Measurements from ENCODE around the gene LRP1B.
"Not testable (repeated sequence)": the region's sequence is repeated elsewhere in the genome, so short reads cannot be mapped to it uniquely, and the experiment has no call there.

Gene LRP1B

DNA sequence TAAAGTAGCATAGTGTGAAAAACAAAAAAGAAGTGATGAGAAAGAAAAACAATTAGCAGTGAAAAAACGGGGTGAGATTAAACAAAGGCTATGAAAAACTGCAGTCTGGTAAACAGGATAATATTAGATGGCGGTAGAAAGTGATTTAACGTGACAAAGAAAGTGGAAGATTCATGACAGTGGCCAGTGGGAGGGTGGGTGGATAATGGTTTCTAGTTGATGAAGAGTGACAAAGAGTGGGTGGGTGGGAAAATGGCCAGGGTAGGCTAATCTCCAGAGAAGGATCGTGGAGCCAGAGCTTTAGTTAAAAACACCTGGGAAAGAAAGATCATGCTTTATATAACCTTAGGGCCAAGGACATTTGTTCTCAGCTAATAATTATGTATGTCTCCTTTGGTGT lies 1667.8 kb downstream of the LRP1B start:
- no peak for DNase-seq

DNA sequence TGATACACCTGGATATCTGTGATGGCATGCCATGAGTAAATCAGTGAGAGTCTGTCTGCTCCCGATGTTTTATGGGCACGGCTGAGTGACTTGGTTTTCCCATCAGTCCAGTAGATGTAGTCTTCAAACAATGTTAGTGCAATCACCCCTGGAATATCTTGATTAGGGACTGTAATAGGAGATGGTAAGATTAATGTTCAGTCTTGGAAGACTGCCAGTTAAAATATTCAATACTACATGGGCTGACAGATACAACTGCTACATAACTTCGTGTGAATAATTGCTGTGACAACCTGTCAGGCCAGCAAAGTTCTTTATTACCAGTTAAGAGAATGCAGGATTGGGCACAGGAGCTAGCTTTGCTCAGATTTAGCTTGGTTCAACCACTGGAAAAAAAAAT lies 1673.3 kb downstream of the LRP1B start:
- DNase-seq, result no peak

DNA sequence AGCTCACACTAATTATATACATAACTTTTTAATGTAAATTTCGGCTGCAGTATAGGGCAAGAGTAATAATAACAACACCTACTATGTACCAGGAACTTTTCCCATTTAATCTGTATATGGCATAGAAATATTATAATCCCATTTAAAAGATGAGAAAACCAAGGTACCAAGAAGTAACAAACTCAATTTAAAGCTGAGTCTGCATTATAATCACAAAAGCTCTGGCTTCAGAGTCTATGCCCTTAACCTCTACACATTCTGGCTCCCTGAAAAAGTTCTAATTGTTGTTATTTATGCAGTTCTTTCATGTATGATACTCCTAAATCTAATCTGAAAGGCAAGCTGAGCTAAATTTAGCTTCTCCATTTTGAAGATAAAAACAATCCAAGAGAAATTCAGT lies 1675.5 kb downstream of the LRP1B start:
- no peak for DNase-seq

GRCh38 chr2:140454717-140455116 lies 1676.1 kb downstream of the LRP1B start:
- no peak for DNase-seq

DNA sequence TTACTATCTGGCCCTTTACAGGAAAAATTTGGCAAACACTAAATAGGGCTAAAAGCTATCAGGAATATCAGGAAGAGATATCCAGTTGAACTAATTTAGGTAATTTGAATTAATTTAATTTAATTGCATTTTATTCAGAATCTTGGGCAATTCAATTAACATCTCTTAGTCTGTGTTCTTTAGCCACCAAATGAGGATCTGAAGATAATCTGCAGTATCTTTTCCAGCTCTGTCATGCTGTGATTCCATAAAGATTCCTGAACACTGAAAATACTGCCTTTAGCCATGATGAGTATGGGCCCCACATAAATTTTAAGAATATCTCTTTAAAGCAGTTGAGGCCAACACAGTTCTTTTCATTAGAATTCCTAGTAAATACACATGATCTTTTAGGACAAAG lies 1679.5 kb downstream of the LRP1B start:
- DNase-seq, result no peak

DNA sequence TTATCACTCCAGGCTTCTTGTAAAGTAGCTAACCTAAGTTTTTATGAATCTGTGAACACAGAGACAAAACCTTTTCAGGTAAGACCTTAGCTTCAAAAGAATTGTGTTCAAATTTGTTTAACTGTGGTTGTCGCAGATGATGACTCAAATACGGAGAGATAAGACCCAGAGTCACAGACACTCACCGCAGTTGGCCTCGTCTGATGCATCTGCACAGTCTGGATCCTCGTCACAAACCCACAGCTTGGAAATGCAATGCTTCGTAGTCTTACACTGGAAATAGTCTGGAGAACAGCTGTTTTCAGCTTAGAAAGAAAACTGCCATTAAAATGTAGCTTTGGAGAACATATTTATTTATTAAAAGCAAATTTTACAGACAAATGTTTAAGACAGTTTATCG lies 1688.5 kb downstream of the LRP1B start:
- DNase-seq, result no peak

DNA sequence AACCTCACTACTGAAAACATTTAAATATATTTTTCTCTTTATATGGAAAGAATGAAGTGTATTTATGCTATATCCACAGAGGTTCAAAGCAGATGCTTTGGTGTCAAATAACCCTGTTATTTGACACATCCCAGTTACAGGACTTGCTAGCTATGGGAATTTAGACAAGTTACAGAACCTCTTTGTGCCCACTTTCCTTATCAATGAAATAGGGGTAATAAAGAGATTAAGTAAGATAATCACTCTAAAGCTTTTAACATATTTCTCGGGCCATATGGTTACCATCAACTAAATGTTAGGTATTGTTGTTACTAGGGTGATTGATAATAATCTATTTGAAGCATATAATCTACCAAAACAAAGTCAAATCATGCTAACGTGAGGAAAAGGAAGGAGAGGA lies 1690.0 kb downstream of the LRP1B start:
- no peak for DNase-seq

GRCh38 chr2:140436936-140437335 lies 1693.9 kb downstream of the LRP1B start:
- DNase-seq, result no peak

- DNase-seq, result not testable (repeated sequence)
These were observed 1703.8 kb downstream of the LRP1B start for GRCh38 chr2:140427033-140427432.

DNA sequence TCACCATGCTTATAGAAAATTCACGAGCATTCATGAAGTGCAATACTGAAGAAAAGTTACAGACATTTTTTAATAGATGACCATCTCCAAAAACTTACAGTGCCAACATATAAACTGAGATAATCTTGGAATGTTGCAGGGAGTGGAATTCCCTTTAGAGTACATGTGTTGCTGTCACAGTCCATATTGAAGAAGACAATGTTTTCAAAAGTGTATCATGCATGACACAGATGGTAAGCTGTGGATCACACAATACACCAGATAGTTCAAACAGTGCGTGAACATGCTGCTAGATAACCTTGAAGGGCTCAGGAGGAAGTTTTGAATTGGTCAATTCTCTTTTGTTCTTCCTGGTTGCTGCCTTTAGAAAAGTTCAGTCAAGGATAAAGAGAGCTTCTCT lies 1706.3 kb downstream of the LRP1B start:
- no peak for DNase-seq

DNA sequence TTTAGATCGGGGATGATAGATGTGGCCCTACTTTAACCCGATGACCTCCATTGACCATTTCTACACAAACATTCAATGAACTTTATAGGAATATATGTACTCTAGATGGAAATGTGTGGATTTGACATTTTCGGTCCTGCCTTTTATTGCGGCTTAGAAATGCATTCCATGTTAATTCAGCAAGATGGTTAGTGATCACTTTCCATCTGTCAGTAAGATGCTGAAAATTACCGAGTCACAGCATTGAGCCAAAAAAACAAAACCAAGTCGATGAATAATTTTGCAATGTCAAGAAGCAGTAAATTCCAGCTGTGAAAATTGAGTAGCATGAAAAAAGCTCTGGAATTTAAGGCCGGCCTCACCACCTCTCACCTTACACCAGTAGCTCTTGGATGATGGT lies 1708.1 kb downstream of the LRP1B start:
- DNase-seq, result no peak

DNA sequence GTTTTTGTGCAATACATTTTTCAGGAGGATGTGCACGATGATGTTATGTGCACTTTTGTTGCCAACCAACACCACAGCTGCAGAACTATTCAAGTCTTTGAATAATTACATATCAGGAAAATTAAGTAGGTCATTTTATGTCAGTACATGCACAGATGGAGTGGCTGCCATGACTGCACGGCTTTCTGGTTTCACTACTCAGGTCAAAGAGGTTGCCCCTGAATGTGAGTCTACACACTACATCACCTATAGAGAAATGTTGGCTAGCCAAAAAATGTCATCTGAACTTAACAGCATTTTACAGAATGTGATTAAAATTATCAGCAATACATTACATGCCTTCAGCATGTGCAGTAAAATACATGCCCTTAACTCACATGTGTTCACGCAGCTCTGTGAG lies 1713.3 kb downstream of the LRP1B start:
- no peak for DNase-seq

GRCh38 chr2:140416577-140416976 lies 1714.2 kb downstream of the LRP1B start:
- no peak for DNase-seq

DNA sequence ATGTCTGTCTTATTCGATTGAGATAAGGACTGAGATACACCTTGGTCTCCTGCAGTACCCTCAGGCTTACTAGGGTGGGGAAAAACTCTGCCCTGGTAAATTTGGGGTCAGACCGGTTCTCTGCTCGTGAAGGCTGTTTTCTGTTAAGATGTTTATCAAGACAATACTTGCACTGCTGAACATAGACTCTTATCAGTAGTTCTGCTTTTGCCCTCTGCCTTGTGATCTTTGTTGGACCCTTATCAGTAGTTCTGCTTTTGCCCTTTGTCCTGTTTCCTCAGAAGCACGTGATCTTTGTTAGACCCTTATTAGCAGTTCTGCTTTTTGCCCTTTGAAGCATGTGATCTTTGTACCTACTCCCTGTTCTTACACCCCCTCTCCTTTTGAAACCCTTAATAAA lies 1715.8 kb downstream of the LRP1B start:
- not testable (repeated sequence) for DNase-seq

- no peak for DNase-seq
These were observed 1720.1 kb downstream of the LRP1B start for GRCh38 chr2:140410695-140411094.

DNA sequence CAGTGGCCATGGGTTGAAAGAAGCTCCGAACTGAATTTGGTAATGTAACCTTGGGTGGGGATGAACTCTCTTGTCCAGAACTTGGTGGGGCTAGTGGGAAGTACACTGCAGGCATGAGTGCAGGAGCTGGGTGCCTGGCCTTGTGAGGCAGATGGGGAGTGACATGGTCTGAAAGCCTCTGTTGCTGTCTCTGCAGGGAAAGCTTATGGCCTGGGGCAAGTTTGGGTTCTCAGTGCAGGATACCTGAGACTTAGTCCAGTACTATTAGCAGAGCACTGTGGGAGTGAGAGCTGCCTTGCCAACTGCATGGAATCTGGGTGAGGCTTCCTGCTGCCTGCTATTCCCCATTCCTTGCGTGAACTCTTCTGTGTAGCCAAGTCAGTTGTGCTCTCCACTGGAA lies 1729.8 kb downstream of the LRP1B start:
- no peak for DNase-seq

DNA sequence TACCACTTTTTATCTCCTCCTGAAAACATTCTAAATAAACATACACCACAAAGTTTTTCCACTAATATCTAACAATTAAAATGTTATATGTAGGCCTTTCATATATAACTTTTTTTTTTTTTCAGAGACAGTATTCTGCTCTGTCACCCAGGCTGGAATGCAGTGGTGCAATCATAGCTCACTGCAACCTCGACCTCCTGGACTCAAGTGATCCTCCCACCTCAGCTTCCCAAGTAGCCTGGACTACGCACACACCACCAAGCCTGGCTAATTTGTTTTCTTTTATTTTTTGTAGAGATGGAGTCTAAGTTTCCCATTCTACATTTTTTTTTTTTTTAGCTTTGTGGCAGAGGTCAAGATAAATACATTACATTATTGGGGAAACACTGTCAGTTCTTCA lies 1738.0 kb downstream of the LRP1B start:
- no peak for DNase-seq

DNA sequence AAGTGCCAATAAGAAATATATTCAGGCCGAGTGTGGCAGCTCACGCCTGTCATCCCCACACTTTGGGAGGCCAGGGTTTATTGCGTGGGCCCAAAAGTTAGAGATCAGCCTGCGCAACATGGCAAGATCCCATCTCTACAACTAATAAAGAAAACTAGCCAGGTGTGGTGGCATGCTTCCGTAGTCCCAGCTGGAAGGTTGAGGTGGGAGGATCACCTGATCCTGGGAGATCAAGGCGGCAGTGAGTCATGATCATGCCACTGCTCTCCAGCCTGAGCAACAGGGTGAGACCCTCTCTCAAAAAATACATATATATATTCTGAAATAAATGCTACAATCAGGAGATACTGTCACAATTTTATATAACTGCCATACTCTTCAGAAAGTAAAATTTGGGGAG lies 1745.9 kb downstream of the LRP1B start:
- DNase-seq, result no peak

- DNase-seq, result no peak
These were observed 1747.0 kb downstream of the LRP1B start for GRCh38 chr2:140383781-140384180.

- no peak for DNase-seq
These were observed 1754.1 kb downstream of the LRP1B start for GRCh38 chr2:140376686-140377085.

DNA sequence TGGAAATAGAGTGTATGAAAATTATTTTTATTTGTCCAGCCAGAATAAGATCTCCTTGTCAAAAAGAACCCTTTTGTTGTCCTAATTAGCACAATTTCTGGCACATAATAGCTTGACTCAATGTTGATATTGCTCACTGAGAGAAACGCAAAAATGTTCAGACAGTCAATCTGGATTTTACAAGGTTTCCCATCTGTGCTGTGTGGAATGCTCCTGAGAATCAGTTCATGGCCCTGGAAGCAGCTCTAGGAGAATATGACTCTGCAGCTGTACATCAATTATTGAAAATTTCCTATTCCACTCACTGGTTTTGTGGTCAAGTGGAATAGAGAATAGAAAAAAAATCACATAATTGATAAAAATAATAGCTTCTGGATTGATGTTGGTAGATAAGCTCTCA lies 1767.7 kb downstream of the LRP1B start:
- DNase-seq, result no peak

DNA sequence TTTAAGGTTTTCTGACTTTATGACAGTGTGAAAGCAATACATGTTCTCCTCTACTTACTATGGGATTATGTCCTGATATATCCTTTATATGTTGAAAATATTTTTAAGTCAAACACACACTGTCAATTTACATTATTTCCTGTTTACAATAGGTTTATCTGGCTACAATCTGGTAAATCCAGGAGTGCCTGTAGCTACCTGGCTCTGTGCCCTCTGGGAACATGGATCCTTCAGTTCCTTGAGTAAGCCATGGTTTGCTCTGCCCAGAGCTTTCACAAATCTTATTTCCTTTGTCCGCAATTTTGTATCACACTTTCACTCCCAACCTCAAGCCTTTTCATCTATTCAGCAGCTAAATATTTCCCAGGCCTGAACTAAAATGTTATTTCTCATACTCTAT lies 1768.5 kb downstream of the LRP1B start:
- no peak for DNase-seq

DNA sequence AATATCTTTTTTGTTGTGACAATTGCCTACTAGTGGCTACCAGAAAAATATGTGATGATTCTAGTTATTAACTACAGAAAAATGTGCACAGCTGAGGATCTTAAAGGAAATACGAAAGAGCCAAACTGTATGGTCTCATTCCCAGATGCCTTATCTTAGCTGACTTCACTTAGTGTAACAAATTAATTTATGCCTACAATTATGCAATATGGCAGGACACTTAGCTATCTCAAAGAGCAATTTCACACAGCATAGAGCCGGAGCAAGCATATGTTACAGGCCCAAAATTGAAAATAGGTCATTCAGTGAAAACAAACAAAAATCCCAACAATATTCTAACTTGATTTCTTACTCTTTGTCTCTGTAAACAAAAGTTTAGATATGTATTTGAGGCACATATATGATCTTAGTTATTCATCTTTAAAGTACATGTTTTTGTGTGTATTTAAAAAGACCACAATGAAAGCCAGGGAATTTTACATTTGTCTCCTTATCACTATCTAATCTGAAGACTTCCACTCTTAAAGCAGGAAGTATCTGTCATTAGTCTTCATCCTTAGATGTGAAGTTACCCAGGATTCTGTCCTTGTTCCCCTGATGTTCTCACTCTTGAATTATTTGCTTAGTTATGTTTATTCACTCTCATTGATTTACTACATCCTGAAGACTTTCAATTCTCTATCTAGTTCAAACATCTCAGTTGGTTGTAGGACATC lies 1771.6 kb downstream of the LRP1B start:
- no peak for DNase-seq

GRCh38 chr2:140356697-140357096 lies 1774.1 kb downstream of the LRP1B start:
- no peak for DNase-seq

- no peak for DNase-seq
These were observed 1775.2 kb downstream of the LRP1B start for GRCh38 chr2:140355511-140356090.

Measured in CD4-positive, alpha-beta T cell treated with Interleukin-17A for 4 hours (primary cell).